GM21423 (cell line): ENCODE measurements around the gene PROSER2.
"Not testable (repeated sequence)": the region's sequence is repeated elsewhere in the genome, so short reads cannot be mapped to it uniquely, and the experiment has no call there.

Experiments used
- ATAC-seq: cut with Tn5 transposase; IDR thresholded peaks from one replicate; pipeline ENCODE4 v1.9.1; 2021; ENCODE audit warnings: mild to moderate bottlenecking, moderate library complexity; ENCODE audit not compliant: unreplicated experiment

PROSER2 gene

GRCh38 chr10:11881477-11882417 lies 58.6 kb downstream of the PROSER2 start:
- ATAC-seq: no peak

GRCh38 chr10:11882646-11883375 lies 59.7 kb downstream of the PROSER2 start:
- no peak for ATAC-seq

- ATAC-seq: no peak
These were observed 61.7 kb downstream of the PROSER2 start for GRCh38 chr10:11884706-11885423.

DNA sequence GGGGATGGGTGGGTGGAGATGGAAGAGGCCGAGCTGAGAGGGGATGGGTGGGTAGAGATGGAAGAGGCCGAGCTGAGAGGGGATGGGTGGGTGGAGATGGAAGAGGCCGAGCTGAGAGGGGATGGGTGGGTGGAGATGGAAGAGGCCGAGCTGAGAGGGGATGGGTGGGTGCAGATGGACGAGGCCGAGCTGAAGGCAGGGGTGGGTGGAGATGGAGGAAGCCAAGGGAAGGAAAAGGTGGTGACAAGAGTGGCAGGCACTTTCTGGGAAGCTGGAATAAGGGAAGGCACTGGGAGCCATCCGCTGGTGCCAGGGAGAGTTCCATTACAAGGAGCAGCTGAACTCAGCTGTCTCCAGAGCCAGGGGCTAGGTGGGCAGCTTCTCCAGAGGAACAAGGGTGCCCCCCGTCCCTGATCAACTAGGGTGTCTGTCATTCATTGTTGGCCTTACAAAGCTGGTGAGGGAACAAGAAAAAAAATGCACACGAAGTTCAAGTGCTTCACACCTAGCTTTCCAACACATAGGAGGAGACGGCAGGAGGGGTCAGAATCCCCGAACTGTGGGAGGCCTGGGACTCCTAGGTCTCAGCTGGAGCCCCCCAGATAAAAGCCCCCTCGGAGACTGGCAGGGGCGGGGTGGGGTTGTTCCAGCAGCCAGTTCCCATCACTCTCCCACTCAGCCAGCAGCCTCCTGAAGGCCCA lies 62.4 kb downstream of the PROSER2 start:
- no peak for ATAC-seq

DNA sequence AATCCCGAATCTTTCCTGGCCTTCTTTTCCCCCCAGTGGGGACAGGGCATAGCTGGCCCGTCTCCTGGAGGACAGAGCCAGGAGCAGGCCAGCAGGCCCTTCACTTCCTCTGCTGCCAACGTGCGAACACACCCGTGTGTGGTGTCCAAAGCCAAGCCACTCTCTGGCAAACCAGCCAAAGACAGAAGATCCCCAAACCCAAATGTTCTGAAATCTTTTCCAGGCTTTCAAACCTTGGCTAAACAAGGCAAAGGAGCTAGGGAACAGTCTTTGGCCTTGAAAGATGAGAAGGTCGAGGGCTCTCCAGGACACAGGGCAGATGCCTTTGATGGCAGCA lies 63.0 kb downstream of the PROSER2 start:
- ATAC-seq: no peak

- no peak for ATAC-seq
These were observed 63.7 kb downstream of the PROSER2 start for GRCh38 chr10:11886851-11887250.

- no peak for ATAC-seq
These were observed 64.4 kb downstream of the PROSER2 start for GRCh38 chr10:11887381-11888227.

GRCh38 chr10:11889263-11889662 lies 66.1 kb downstream of the PROSER2 start:
- not testable (repeated sequence) for ATAC-seq

DNA sequence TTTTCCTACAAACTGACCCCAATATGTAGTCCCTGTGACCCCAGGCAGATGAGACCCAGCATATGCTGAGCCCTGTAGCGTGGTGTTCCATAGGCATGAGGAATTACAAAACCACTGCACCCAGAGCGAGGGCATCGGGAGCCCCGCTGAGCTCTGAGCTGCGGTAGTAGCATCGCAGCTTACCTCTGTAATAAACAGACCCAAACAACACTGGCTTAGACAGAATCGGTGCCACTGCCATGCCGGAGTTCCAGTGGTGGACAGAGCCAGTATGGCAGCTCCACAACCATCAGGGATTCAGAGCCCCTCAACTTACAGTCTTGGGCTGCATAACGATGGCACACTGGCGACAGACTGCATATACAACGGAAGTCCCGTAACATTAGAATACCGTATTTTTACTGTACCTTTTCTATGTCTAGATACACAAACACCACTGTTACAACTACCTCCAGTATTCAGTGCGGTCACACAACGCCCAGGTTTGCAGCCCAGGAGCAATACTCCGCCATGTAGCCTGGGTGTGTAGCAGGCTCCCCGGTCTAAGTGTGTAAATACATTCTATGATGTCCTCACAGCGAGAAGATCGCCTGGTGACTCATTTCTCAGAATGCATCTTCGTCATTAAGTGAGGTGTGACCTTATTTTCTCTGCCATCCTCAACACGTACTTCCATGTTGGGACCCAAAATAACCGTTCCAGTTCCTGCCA lies 68.8 kb downstream of the PROSER2 start:
- no peak for ATAC-seq

- no peak for ATAC-seq
These were observed 70.7 kb downstream of the PROSER2 start for GRCh38 chr10:11893749-11894278.

DNA sequence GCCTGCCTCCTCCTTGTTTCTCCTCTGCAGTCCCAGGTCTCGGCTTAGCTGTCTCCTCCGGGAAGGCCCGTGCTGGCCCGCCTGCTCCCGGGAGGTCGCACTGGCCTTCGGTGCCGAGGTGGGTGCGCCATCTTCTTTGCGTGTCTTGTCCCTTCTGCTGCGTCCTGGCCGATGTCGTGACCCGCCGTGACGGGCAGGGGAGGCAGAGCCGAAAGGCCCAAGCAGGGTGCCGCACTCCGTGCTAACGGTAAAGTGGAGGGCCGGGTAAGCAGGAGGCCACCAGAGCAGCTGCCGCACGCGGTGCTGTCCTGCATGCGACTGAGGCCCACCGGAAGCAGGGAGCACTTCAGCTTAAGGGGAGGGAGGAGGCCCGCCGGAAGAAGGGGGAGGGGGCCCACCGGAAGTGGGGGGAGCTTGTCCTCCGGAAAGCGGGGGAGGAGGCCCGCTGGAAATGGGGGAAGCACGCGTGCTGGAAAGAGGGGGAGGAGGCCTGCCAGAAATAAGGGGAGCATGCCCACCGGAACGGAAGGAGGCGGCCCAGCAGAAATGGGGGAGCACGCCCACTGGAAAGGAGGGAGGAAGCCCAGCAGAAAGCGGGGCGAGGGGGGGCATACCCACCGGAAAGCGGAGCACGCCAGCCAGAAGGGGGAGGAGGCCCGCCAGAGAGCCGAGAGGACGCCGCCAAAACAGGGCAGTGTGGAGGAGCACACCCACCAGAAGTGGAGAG lies 71.4 kb downstream of the PROSER2 start:
- no peak for ATAC-seq

GRCh38 chr10:11895108-11895466 lies 71.9 kb downstream of the PROSER2 start:
- no peak for ATAC-seq

GRCh38 chr10:11895598-11895997 lies 72.4 kb downstream of the PROSER2 start:
- no peak for ATAC-seq

DNA sequence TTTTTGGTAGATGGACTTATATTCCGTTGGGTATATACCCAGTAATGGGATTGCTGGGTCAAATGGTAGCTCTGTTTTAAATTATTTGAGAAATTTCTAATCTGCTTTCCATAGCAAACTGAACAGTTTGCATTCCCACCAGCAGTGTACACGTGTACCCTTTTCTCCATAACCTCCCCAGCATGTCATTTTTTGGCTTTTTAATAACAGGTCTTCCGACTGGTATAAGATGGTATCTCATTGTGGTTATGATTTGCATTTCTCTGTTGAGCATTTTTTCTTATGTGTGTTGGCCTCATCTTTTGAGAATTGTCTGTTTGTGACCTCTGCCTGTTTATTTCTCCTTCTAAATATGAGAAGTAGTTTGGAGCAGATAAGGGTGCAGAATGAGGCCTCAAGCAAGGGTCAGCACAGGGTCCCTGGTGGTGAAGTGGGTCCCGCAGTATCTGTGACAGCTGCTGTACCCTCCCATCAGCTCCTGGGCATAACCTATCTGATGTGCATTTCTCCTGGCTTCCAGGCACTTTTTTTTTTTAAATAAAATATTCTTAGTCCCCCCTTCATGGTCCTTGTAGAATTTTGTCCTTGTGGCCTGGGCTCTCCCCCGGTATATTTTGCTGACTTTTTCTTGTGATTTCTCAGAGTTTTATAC lies 73.5 kb downstream of the PROSER2 start:
- ATAC-seq: no peak

- no peak for ATAC-seq
These were observed 74.8 kb downstream of the PROSER2 start for GRCh38 chr10:11898033-11898371.

DNA sequence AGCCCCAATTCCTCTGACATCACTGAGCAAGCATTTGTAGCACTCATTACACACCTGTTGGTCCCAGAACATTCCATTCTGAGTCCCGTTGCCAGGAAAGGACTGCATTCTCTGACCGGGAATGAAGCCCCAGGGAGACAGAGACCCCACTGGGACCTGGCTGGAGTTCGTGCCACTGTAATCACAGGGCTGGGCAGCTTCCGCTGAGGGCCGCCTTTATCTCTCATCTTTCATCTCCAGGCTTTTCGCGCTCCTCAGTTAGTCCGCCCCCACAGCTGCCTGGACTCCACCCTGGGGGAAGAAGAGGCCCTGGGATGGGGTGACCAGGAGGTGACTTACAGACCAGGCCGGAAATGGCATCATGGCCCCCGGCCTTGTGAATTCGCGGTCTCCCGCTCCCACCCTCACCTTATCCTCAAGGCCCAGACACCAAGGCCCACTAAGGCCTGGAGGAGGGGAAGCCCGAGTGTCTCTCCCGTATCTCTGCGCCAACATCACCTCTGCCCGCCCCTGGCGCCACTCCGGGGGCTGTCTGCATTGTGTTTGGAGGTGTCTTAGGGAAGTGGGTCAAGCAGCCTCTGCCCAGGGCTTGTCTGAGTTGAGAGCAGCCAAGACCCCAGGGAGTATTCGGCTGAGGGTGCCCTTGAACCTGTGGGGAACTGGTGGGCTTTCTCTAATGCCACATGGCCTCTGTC lies 75.4 kb downstream of the PROSER2 start:
- ATAC-seq: no peak

- ATAC-seq: no peak
These were observed 76.1 kb downstream of the PROSER2 start for GRCh38 chr10:11899067-11899876.
